Erythroblast (primary cell): ENCODE results near the gene FXYD5.

Experiments
- GATA1 ChIP-seq: IDR thresholded peaks from 2 replicates; pipeline ENCODE4 v1.6.1; 2011; ENCODE audit warnings: low read depth, mild to moderate bottlenecking, control low read depth, low read length, moderate library complexity
- POLR2A ChIP-seq: IDR thresholded peaks from 2 replicates; pipeline ENCODE4 v1.6.1; 2011; ENCODE audit warnings: mild to moderate bottlenecking, low read length

- no peak for TF ChIP-seq POLR2A
- TF ChIP-seq GATA1, result no peak
Observed at GRCh38 chr19:35214766-35215422, 60.4 kb downstream of the FXYD5 start.
